Frontal cortex (tissue), 4 donors: ENCODE results near the gene SLC8A1. TPM values are rescaled to one million over a fixed set of nuclear protein-coding genes. Genes with fewer than 3 reads are reported as not detected.

Experiments used
- DNase-seq, 2 donors: peaks; one replicate each; pipeline ENCODE4 v3.0.0; 2012; ENCODE audit warnings: low spot score in 2 of 2
- FAIRE-seq: peaks from 2 replicates; lab custom pipeline; 2012; peaks lifted over from hg19 to GRCh38; lab: Jason Lieb, UNC
- total RNA-seq: library from RNA; depleted of rRNA; stranded (reverse); fragments of >200 nt; gene quantifications from one replicate; pipeline ENCODE4 v1.2.3, GENCODE V29; 2014
- donor health status: control.
- donor health status: control.
- donor health status: control.

SLC8A1 gene
- total RNA-seq, 1 donor from 2014 or later: 187 TPM

DNA sequence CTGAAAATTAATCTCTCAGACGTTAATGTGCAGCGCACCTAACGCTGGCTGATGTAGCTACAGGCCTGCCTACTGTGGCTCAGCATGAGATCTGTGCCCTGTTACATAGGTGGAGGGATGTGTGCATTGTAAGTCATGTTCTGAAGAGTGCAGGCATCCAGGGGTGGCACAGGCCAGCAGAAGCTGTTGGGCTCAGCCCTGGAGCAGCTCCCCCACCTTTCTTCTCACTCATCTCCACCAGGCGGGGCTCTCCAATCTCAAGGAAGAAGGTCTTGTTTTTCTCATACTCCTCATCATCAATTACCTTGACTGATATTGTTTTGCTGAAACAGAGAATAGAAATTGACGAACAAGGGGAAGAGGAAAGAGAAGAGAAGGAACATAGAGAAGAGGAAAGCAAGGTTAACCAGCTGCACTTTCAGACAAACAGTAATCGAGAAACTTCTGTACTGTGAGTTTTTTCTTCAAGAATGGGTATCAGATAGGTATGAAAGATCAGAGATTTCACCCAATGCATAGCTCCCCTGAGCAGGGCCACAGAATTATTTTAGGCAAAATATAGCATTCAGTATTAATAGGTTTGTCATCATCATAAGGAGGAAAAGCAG, 273.6 kb downstream of the SLC8A1 start:
- DNase-seq (no peak), FAIRE-seq (no peak)

- FAIRE-seq (no peak), DNase-seq (no peak)
These were observed 274.5 kb downstream of the SLC8A1 start for GRCh38 chr2:40177366-40177765.

DNA sequence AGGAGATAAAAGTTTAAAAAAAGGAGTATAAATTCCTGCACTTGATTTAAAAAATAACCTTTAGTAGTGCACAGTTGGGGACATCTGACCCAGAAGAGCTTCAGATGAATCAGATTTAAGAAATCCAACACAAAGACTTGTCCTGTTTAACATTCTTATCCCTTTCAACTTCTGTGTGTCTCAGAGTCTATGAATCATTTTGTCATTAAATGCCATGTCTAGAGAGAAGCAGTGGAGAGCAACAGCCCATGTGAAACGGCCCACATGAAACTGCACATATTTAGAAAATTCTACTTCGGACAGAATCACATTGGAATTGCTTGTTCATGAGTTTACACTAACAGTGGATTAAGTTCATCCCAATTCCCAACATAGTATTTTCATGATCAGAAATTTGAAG, 278.6 kb downstream of the SLC8A1 start:
- no peak for FAIRE-seq
- no peak for DNase-seq

DNA sequence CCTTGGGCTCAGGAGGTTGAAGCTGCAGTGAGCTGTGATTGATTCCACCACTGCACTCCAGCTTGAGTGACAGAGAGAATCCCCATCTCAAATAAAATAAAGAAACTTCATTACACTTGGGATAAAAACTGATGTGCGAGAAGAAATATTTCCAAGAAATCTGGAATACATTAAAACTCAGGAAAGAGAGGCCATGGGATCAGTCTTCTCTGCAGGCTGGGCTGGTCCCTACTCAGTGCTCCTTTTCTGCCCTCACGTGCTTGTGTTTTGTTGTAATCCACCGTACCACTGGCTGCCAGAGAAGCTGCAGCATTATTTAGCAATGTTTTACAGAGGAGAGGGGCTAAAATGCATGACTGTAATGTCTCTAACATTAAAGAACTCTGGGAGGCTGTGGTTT, 282.0 kb downstream of the SLC8A1 start:
- DNase-seq (no peak), FAIRE-seq (no peak)

DNA sequence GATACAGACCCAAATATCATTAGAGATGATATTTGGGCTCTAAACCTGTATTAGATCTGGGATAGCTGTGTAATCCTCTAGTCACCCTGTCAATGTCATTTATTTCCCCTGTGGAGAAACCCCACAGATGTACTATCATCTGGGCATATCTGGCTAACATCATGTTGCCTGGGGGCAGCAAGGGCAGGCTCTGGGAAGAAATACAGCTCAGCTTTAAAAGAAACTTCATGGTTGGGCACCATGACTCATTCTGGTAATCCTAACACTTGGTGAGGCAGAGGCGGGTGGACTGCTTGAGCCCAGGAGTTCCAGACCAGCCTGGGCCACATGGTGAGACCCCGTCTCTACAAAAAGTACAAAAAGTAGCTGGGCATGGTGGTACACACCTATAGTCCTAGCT, 282.5 kb downstream of the SLC8A1 start:
- DNase-seq (no peak), FAIRE-seq (no peak)

GRCh38 chr2:40168546-40168945, 283.3 kb downstream of the SLC8A1 start:
- DNase-seq (no peak), FAIRE-seq (no peak)

DNA sequence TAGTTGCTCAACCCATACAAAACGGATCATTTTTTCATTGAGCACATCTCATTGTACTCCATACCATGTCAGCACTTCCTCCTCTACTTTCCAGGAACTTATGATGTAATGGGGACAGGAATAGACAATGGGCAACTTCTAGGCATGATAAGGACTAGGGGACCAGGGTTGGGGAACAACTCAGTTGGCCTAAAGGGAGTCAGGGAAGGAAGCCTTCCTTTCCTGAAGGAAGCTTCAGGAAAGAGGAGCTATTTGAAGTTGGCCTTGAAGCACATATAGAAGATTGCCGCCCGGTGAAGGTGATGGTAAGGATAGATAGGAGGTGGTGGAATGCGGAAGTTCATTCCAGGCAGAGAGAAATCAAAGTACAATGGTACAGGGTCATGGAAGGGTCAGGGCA, 283.9 kb downstream of the SLC8A1 start:
- no peak for FAIRE-seq
- DNase-seq: no peak

- no peak for DNase-seq
- FAIRE-seq: no peak
These were observed 285.9 kb downstream of the SLC8A1 start for GRCh38 chr2:40166006-40166405.

GRCh38 chr2:40165509-40165844, 286.4 kb downstream of the SLC8A1 start:
- no peak for FAIRE-seq
- DNase-seq: no peak

- DNase-seq (no peak), FAIRE-seq (no peak)
These were observed 287.0 kb downstream of the SLC8A1 start for GRCh38 chr2:40164736-40165508.

DNA sequence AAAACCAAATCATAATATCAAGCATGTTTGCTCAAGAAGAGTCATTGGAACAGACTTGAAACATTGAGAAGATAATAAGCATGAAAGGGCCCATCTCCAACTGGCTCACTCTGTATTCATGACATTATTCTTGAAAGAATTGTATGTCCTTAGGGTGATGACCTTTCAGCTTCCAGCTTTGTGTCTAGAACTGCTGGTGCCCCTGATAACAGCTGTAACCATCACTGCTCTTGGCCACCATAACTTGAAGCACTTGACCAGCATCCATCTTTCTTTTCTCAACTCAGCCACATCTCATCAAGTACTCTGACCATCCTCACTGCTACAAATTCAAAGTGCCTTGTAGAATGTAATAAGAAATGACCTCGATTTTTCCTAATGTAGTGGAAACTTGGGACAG, 289.9 kb downstream of the SLC8A1 start:
- DNase-seq (no peak), FAIRE-seq (no peak)

DNA sequence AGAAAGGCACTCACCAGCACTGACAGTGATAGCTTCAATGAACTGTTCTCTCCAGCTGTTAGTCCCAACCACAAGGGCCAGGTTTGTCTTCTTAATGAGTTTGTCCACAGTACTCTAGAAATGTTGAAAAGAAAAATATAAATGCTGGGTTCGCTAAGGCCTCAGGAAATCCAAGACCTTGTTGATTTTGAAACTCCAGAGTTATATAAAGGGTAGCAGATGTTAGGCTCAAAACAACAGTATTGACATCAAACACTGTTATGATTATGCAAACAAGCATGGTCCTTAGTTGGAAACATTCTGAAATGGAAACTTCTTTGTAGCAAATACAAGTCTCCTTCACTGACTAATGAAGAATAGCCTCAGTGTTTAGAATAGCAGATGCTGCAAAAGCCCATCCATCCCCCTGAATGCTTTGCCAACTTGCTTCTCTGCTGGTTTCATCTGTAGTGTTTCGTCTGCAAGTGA, 291.1 kb downstream of the SLC8A1 start:
- FAIRE-seq (no peak), DNase-seq (no peak)

DNA sequence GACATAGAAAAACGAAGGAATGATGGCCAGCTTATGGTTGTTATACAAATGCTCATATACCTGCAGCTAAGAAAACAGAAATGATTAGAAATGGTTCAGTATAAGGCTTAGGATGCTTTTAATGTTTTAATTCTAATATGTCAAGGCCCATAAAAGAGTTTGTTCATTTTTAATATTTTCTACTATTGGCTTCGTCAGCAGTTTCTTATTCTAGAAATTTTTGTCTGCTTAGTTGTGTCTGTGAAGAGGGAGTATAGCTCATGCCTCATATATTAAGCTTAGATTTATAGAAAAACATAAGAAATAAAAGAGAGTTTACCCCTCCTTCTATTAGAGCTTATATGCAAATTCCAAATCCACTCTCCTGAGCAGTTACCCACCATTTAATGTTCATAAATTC, 292.6 kb downstream of the SLC8A1 start:
- FAIRE-seq (no peak), DNase-seq (no peak)

GRCh38 chr2:40158781-40159180, 293.1 kb downstream of the SLC8A1 start:
- DNase-seq (no peak), FAIRE-seq (no peak)

DNA sequence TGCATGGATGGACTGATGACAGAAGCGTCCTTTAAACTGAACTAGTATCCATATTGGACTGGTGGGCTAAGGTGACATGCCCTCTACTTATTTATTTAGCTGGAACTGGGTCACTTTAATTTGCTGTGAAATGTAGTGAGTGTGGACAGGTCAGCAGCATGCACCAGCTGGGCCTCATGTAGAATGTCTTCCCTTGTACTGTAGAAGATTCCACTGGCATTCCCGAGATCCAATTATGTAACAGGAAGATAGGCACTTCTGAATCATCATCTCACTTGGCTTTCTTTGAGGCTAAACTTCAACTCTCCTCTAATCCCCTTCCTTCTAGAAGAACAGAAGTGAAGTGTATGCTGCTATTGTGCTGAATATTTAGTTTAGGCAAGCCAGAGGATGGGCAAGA, 296.2 kb downstream of the SLC8A1 start:
- FAIRE-seq (no peak), DNase-seq (no peak)

- DNase-seq: no peak
- no peak for FAIRE-seq
These were observed 301.6 kb downstream of the SLC8A1 start for GRCh38 chr2:40150266-40150665.

DNA sequence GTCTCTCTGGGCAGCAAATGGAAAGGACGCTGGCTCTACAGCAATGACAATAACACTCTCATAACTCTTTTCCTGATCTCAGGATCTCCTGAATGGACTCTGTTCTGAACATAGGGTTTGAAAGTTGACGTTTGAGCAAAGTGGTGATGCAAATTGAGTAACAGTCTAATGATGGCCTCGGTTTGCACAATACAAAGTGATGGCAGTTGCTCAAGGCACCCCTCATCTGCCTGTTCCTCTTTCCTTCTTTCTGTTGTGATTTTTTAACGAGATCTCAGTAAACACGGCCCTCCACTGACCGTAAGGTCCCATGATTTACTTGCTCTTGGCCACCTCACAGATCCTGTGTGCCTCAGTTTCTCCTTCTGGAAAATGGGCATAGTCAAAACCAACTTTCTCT, 303.6 kb downstream of the SLC8A1 start:
- no peak for DNase-seq
- no peak for FAIRE-seq

GRCh38 chr2:40147360-40147759, 304.5 kb downstream of the SLC8A1 start:
- DNase-seq (no peak), FAIRE-seq (no peak)

DNA sequence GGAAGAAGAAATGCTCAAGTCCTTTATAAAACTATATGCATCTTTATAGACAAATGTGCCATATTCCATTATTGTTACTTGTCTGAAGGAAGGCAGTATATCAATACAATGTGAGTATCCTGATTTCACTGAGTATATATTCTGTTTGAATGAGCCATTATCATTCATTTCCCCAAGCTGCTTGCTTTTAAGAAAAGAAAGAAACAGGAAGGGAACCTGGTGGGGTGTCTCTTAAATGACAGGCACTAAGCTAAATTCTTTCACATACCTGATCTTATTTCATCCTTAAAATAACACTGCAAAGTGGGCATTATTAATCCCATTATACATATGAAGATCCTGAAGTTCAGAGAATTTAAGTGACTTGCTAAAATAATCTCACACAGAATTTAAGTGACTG, 307.9 kb downstream of the SLC8A1 start:
- FAIRE-seq: no peak
- no peak for DNase-seq

DNA sequence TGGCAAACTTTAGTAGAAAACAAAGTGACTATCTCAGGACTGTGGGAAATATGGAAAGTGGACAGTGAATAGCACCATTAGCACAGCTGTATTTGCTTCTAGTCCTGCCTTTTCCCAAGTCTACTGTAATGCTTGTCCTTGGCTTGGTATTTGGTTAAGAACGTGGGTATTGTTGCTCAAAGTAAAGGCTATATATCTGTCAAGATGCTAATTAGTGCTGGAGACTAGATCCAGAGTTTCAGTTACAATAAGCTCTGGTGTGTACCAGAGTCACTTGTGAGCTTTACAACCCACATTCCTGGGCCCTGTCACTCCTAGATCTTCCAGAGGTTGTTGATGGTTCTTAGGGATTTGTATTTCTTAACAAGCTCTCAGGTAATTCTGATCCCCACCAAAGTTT, 313.6 kb downstream of the SLC8A1 start:
- DNase-seq: no peak
- FAIRE-seq: no peak

DNA sequence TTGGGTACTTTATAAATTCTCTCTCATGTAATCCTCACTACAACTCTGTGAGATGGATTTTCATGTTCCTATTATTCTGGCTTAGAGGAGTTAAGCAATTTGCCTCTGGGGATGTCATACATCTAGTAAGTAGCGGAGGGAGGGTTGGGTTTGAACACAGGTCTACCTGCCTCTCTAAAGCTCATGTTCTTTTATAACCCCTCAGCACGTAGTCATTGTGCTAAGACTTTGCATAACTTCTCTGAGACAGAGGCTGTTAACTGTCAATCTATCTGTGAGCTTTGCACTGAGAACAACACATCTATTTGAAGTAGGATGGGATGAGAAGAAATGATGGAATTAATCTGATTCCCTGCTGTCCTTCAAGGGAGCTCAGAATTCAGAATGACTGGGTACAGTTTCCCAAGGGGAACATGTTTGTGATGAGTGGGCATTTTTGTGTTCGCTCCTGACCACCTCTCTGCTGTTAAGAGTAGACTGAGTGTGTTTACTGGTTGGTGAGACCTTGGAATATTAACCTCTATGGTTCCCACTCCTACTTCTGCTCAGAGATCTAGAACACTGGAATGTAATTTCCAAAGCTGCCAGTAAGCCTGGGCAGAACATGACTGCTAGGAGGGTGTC, 320.7 kb downstream of the SLC8A1 start:
- DNase-seq (no peak), FAIRE-seq (no peak)
